ENCODE results near the gene ATP2A2.
"Not testable (repeated sequence)": the region's sequence is repeated elsewhere in the genome, so short reads cannot be mapped to it uniquely, and the experiment has no call there.

GRCh38 chr12:110378131-110378790, 97.2 kb downstream of the ATP2A2 start:
- TF ChIP-seq POLR2A (IDR thresholded peaks at IDR 0.05; ENCODE audit: control extremely low read depth in 1 of 2, low read depth in 2 of 2, low read length in 2 of 2); CTCF (IDR thresholded peaks at IDR 0.05; ENCODE audit: control extremely low read depth in 1 of 3, insufficient read depth in 1 of 3, low read depth in 1 of 3, low read length in 3 of 3); EP300 (IDR thresholded peaks at IDR 0.05; ENCODE audit: borderline replicate concordance in 1 of 2, low read depth in 2 of 2, low read length in 2 of 2); GTF2F1 (IDR thresholded peaks at IDR 0.05; ENCODE audit: borderline replicate concordance, low read depth, low read length); POLR2AphosphoS5 (IDR thresholded peaks at IDR 0.05; ENCODE audit: low read depth, low read length); RAD21 (IDR thresholded peaks at IDR 0.05 in 1 of 2, conservative IDR thresholded peaks at IDR 0.05 in 1 of 2; ENCODE audit: low read depth in 2 of 2, low read length in 2 of 2); YY1 (IDR thresholded peaks at IDR 0.05; ENCODE audit: low read depth, low read length); EGR1 (IDR thresholded peaks at IDR 0.05; ENCODE audit: borderline replicate concordance, low read depth, low read length); GABPA (IDR thresholded peaks at IDR 0.05; ENCODE audit: borderline replicate concordance, insufficient read depth, low read length); HDAC2 (IDR thresholded peaks at IDR 0.05; ENCODE audit: borderline replicate concordance in 1 of 2, low read depth in 2 of 2, low read length in 2 of 2); CEBPB (IDR thresholded peaks at IDR 0.05; ENCODE audit: low read depth, low read length): not testable (repeated sequence)
- TF ChIP-seq, protein P1, sequence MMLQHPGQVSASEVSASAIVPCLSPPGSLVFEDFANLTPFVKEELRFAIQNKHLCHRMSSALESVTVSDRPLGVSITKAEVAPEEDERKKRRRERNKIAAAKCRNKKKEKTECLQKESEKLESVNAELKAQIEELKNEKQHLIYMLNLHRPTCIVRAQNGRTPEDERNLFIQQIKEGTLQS (IDR thresholded peaks at IDR 0.05; ENCODE audit: insufficient read depth, low read depth, low read length): not testable (repeated sequence)
